Sigmoid colon (tissue), 4 donors: ENCODE results near the gene ATRNL1.

Source experiments
- CTCF ChIP-seq, 4 experiments: fragments of 450-650 bp in 3 of 4; fragments of 200-600 bp in 1 of 4; IDR thresholded peaks; one replicate each; pipeline ENCODE4 v1.5.1; 2016 to 2019; ENCODE audit warnings: antibody characterized with exemption in 4 of 4, mild to moderate bottlenecking in 3 of 4, moderate library complexity in 2 of 4
- EP300 ChIP-seq, 4 donors: sonication (generic); formaldehyde crosslinking; IDR thresholded peaks; one replicate each; pipeline ENCODE4 v1.6.1; 2017; ENCODE audit warnings: antibody characterized with exemption in 4 of 4
- POLR2A ChIP-seq, 2 donors: fragments of 450-650 bp; IDR thresholded peaks; one replicate each; pipeline ENCODE4 v1.6.1; 2016; ENCODE audit warnings: antibody characterized with exemption in 2 of 2, mild to moderate bottlenecking in 2 of 2, moderate library complexity in 2 of 2

DNA sequence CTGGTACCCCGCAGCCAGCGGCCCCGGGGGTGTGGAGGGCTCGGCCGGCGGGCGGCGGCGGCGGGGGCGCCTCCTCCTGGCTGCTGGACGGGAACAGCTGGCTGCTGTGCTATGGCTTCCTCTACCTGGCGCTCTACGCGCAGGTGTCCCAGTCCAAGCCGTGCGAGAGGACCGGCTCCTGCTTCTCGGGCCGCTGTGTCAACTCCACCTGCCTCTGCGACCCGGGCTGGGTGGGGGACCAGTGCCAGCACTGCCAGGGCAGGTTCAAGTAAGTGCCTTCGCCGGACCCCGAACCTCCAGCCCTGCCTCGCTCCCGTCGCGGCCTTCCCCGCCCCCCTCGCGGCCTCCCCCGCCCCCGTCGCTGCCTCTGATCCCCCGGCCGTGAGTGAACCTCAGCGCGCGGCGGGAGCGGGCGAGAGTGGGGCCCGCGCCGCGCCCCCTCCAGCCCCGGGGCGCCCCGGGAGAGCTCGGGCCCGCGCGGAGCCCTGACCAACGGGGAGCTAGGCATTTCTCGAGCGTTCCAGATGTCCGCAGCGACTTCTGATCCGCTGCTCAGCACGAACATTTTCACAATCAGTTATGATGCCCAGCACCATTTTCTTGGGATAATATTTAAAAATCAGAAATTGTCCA, 727 bp downstream of the ATRNL1 start:
- TF ChIP-seq CTCF (IDR thresholded peaks at IDR 0.05) (no peak), POLR2A (IDR thresholded peaks at IDR 0.05) (no peak), EP300 (IDR thresholded peaks at IDR 0.05) (no peak)
